ENCODE results near the gene MAPT. TPM values are rescaled to one million over a fixed set of nuclear protein-coding genes. Genes with fewer than 3 reads are reported as not detected.

Gene MAPT
- total and polyA plus RNA-seq, 2 of the 13 experiments (the other 11 are each of a cell fraction or from before 2014, with no cell fraction given), result 2.1 to 2.8 TPM

GRCh38 chr17:45857977-45858708 is 36.2 kb upstream of the MAPT start (continued):
- TF ChIP-seq MIXL1 (CRISPR knock-in tag; IDR thresholded peaks at IDR 0.05) (peak; percentile 76; the same call in 1 of the 2 replicates), USF2 (IDR thresholded peaks at IDR 0.05; ENCODE audit: low read depth, low read length) (no peak), USF2 (CRISPR knock-in tag; IDR thresholded peaks at IDR 0.05; ENCODE audit: borderline replicate concordance) (no peak), ZNF589 (CRISPR knock-in tag; conservative IDR thresholded peaks at IDR 0.05) (peak; percentile 63; the same call in 1 of the 2 replicates), ZNF253 (CRISPR knock-in tag; IDR thresholded peaks at IDR 0.05; ENCODE audit: borderline replicate concordance) (no peak), RFX1 (IDR thresholded peaks at IDR 0.05) (no peak), ZFP37 (CRISPR knock-in tag; IDR thresholded peaks at IDR 0.05; ENCODE audit: borderline replicate concordance) (peak; percentile 92; the same call in 1 of the 2 replicates), SALL1 (CRISPR knock-in tag; IDR thresholded peaks at IDR 0.05) (peak; percentile 70; the same call in 1 of the 2 replicates), ZNF235 (CRISPR knock-in tag; IDR thresholded peaks at IDR 0.05; ENCODE audit: borderline replicate concordance) (no peak), SIX1 (CRISPR knock-in tag; IDR thresholded peaks at IDR 0.05; ENCODE audit: borderline replicate concordance) (peak; percentile 19; the same call in 1 of the 2 replicates), ZBTB44 (CRISPR knock-in tag; IDR thresholded peaks at IDR 0.05) (peak; percentile 89; the same call in 1 of the 2 replicates), ZNF296 (CRISPR knock-in tag; conservative IDR thresholded peaks at IDR 0.05) (0 out of 2 replicates have a peak, but pooled peaks have one; percentile 51), ZNF720 (CRISPR knock-in tag; IDR thresholded peaks at IDR 0.05) (0 out of 2 replicates have a peak, but pooled peaks have one; percentile 38), ZNF264 (CRISPR knock-in tag; IDR thresholded peaks at IDR 0.05) (0 out of 2 replicates have a peak, but pooled peaks have one; percentile 69), NFYC (CRISPR knock-in tag; IDR thresholded peaks at IDR 0.05) (peak; percentile 47; the same call in 1 of the 2 replicates), TEAD2 (CRISPR knock-in tag; IDR thresholded peaks at IDR 0.05) (peak; percentile 83; the same call in 1 of the 2 replicates), ETV5 (CRISPR knock-in tag; IDR thresholded peaks at IDR 0.05; ENCODE audit: borderline replicate concordance) (peak; percentile 40; the same call in 1 of the 2 replicates), ZBTB4 (CRISPR knock-in tag; IDR thresholded peaks at IDR 0.05; ENCODE audit: borderline replicate concordance) (no peak)

Measured in HepG2 (cell line).